Measurements from ENCODE around the gene CRYM.
"Not testable (repeated sequence)": the region's sequence is repeated elsewhere in the genome, so short reads cannot be mapped to it uniquely, and the experiment has no call there.

CRYM gene

DNA sequence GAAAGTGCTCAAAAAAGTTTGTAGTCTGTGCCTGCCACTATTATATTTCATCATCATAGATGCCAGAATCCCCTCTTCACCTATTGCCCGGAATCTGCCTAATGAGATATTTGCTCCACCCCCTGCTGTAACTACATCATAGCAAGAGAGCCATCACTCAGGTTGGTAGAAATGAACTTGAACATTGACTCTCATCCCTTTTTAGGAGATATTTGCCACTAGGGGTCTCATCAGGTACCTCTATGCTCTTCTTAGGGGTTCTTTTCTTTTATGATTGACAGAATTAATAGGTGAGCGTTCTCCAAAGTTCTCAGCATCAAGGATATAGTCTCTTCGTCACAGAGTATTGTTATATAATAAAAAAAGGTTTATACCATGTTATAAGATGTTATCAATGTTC lies 24.6 kb downstream of the CRYM start:
- DNase-seq (ENCODE audit: low read depth), result no peak
- H3K4me3 ChIP-seq (ENCODE audit: low read length), result no peak overlapping the region
- TF ChIP-seq, protein P1, sequence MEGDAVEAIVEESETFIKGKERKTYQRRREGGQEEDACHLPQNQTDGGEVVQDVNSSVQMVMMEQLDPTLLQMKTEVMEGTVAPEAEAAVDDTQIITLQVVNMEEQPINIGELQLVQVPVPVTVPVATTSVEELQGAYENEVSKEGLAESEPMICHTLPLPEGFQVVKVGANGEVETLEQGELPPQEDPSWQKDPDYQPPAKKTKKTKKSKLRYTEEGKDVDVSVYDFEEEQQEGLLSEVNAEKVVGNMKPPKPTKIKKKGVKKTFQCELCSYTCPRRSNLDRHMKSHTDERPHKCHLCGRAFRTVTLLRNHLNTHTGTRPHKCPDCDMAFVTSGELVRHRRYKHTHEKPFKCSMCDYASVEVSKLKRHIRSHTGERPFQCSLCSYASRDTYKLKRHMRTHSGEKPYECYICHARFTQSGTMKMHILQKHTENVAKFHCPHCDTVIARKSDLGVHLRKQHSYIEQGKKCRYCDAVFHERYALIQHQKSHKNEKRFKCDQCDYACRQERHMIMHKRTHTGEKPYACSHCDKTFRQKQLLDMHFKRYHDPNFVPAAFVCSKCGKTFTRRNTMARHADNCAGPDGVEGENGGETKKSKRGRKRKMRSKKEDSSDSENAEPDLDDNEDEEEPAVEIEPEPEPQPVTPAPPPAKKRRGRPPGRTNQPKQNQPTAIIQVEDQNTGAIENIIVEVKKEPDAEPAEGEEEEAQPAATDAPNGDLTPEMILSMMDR (IDR thresholded peaks at IDR 0.05; ENCODE audit: insufficient read depth, low read depth, low read length, missing control alignments), result no peak

DNA sequence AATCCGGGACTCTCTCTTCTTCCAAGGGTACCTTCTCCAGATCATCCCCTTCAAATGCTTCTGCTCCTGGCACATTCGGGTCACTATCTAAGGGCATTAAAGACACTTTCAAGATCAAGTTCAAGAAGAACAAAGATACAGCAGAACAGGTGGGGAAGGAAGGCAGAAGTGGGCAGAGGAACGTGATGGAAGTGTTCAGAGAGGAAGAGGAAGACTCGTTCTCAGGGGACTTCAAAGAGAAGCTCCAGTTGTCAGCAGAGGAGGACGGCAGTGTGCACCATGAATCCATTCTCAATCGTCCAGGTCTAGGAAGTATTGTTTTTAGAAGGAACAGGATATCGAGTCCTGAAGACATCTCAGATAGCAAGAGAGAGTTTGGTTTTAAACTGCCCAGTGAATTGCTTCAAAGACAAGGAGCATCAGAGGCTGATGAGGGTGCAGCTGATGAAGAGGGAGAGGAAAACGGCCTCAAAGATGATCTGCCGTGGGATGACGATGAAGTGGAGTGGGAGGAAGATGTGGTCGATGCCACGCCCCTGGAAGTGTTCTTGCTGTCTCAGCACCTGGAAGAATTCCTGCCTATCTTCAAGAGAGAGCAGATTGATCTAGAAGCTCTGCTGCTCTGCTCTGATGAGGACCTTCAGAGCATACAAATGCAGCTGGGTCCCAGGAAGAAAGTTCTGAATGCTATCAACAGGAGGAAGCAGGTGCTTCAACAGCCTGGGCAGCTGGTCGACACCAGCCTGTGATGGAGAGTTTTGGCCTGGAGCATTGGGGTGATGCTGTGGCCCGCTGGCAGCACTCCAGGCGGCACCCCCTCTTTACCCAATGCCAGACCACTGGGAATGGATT lies 27.8 kb downstream of the CRYM start:
- TF ChIP-seq, protein P1 (IDR thresholded peaks at IDR 0.05; ENCODE audit: insufficient read depth, low read depth, low read length, missing control alignments), result no peak
- H3K4me3 ChIP-seq (ENCODE audit: low read length), result no peak overlapping the region
- DNase-seq (ENCODE audit: low read depth), result no peak

DNA sequence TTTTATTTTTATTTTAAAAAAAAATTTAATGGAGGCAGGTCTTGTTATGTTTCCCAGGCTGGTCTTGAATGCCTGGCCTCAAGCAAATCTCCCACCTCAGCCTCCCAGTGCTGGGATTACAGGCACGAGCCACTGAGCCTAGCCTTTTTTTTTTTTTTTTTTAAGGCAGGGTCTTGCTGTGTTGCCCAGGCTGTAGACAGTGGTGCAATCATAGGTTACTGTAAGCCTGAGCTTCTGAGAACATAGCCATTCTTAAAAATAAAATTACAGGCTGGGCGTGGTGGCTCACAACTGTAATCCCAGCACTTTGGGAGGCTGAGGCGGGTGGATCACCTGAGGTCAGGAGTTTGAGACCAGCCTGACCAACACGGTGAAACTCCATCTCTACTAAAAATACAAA lies 29.9 kb downstream of the CRYM start:
- DNase-seq (ENCODE audit: low read depth); H3K4me3 ChIP-seq (ENCODE audit: low read length): not testable (repeated sequence)

DNA sequence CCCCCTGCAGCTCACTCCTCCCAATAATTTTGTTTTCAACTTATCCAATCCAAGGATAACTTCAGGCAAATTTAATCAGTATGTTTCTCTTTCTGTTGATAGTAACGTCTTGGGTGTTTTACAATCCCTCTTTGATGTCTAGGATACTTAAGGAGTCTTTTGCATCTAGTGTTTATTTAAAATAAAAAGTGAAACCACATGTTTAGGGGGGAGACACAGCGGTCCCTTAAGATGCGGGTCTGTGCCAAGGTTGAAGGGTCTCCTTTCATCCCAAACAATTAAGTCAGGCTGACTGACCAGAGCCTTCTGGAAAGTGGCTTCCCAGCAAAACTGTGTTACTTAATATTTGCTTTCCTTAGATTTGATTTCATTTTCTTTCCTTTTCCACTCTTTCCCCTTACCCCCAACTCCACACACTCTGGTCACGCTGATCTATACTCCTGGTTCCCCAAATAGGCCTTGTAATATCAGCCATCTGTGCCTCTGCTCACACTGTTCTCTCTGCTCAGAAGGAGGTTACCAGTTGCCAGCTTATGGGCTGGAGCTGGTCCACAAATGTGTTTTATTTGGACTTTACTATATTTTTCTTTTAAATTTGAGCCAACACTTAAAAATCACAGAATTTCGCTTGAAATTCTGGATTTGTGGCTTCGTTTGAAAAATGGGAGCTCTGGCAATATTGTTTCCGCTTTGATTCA lies 33.4 kb downstream of the CRYM start:
- H3K4me3 ChIP-seq (ENCODE audit: low read length), result no peak overlapping the region
- TF ChIP-seq, protein P1 (IDR thresholded peaks at IDR 0.05; ENCODE audit: insufficient read depth, low read depth, low read length, missing control alignments), result no peak
- no peak for DNase-seq (ENCODE audit: low read depth)

DNA sequence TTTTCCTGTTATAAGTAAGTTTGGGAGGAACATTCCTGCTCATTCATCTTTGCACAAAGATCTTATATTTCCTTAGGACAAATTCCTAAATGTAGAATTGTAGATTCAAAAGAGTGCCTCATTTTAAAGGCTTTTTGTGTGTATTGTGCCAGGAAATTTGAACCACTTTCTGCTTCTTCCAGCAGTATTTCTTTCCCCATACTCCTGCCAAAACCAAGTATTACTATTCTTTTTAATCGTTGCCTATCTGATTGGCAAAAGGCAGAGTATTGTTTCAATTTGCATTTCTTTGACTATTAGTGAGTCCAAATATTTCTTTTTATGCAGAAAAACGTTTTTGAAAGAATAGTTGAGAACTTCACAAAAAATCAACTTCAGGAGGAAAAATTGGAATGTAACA lies 35.3 kb downstream of the CRYM start:
- no peak overlapping the region for H3K4me3 ChIP-seq (ENCODE audit: low read length)
- no peak for DNase-seq (ENCODE audit: low read depth)
- TF ChIP-seq, protein P1 (IDR thresholded peaks at IDR 0.05; ENCODE audit: insufficient read depth, low read depth, low read length, missing control alignments), result no peak

DNA sequence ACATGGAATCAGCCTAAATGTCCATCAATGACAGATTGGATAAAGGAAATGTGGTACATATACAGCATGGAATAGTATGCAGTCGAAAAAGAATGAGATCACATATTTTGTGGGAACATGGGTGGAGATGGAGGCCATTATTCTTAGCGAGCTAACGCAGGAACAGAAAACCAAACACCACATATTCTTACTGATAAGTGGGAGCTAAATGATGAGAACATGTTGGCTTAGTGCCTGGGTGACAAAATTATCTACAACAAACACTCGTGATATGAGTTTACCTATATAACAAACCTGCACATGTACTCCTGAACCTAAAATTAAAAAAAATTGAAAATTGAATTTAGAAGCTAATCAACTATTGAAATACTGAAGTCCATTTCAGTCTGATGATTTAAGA lies 38.4 kb downstream of the CRYM start:
- DNase-seq (ENCODE audit: low read depth), result no peak
- TF ChIP-seq, protein P1 (IDR thresholded peaks at IDR 0.05; ENCODE audit: insufficient read depth, low read depth, low read length, missing control alignments), result no peak
- no peak overlapping the region for H3K4me3 ChIP-seq (ENCODE audit: low read length)

DNA sequence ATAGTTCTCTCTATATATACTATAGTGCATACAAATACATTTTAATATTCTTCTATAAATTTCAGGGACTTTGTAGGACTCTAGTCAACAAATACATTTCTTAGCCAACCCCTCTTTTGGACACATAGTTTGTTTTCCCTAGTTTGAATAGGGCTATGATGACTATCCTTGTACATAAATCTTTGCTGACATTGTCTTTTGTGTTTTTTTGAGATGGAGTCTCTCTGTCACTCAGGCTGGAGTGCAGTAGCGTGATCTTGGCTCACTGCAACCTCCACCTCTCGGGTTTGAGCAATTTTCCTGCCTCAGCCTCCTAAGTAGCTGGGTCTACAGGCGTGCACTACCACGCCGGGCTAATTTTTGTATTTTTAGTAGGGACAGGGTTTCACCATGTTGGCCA lies 41.3 kb downstream of the CRYM start:
- TF ChIP-seq, protein P1 (IDR thresholded peaks at IDR 0.05; ENCODE audit: insufficient read depth, low read depth, low read length, missing control alignments), result no peak
- H3K4me3 ChIP-seq (ENCODE audit: low read length), result no peak overlapping the region
- no peak for DNase-seq (ENCODE audit: low read depth)
